ENCODE results near the gene CDHR4. TPM values are rescaled to one million over a fixed set of nuclear protein-coding genes. Genes with fewer than 3 reads are reported as not detected.
A peak's percentile ranks its signal among the peaks of the same experiment; 100 is the strongest.

The CDHR4 gene
- total and polyA plus RNA-seq, 2 of the 8 experiments (the other 6 are each of a cell fraction or from before 2014, with no cell fraction given): 0.50 to 0.60 TPM

- no peaks in the 10 kb centered on the region for H3K36me3 ChIP-seq (ENCODE audit: control insufficient read depth in 2 of 4, insufficient read depth in 4 of 4, low read length in 3 of 4)
Observed at GRCh38 chr3:49805897-49806701, 6.4 kb upstream of the CDHR4 start.

More at GRCh38 chr3:49805897-49806701, 6.4 kb upstream of the CDHR4 start:
- Histone ChIP-seq H3K9me3 (ENCODE audit: insufficient read depth in 2 of 2, low read depth in 1 of 2, low read length in 1 of 2) (no peaks in the 10 kb centered on the region), H4K8ac (ENCODE audit: extremely low read depth, insufficient read depth, low read length) (peak overlapping the region; percentile 74), H3K4ac (replicated peaks; ENCODE audit: insufficient read length, low read depth, low read length) (no peak overlapping the region), H4K5ac (ENCODE audit: insufficient read length, low read depth, low read length) (no peak overlapping the region), H4K20me1 (replicated peaks in 1 of 2; ENCODE audit: control insufficient read depth in 1 of 2, insufficient read depth in 2 of 2, low read length in 2 of 2) (no peaks in the 10 kb centered on the region), H3K27me3 (replicated peaks in 1 of 4; ENCODE audit: control insufficient read depth in 3 of 4, extremely low read depth in 1 of 4, insufficient read depth in 3 of 4, low read length in 3 of 4) (peaks cover 0 to 17% (median 15%) of the 10 kb centered on the region in 4 experiments; a peak in 6 of 7 replicates), H2BK12ac (ENCODE audit: low read depth, low read length) (peak overlapping the region; percentile 92; the same call in 1 of the 2 replicates), H3K18ac (ENCODE audit: extremely low read depth, low read length) (peak overlapping the region; percentile 67), H2BK120ac (replicated peaks; ENCODE audit: low read depth, low read length) (peak overlapping the region; percentile 61), H2BK20ac (ENCODE audit: low read length) (no peak overlapping the region), H2BK5ac (ENCODE audit: low read depth, low read length) (peak overlapping the region; percentile 9; the same call in 1 of the 2 replicates), H3K79me1 (ENCODE audit: low read depth, low read length) (no peaks in the 10 kb centered on the region), H3K4me3 (ENCODE audit: extremely low read depth in 1 of 4, insufficient read depth in 2 of 4, low read depth in 3 of 4, low read length in 4 of 4) (no peak overlapping the region), H3K23ac (ENCODE audit: insufficient read length) (no peak overlapping the region), H2AFZ (ENCODE audit: low read length) (no peak overlapping the region), H4K91ac (replicated peaks; ENCODE audit: insufficient read length, low read length) (peak overlapping the region; percentile 48), H3K27ac (ENCODE audit: low read depth, low read length) (0 out of 2 replicates have a peak overlapping the region, but pooled peaks have one; percentile 20), H3K9ac (replicated peaks in 1 of 4; ENCODE audit: extremely low read depth in 1 of 4, low read depth in 3 of 4, low read length in 3 of 4) (no peak overlapping the region), H3K4me2 (ENCODE audit: insufficient read depth in 1 of 2, low read depth in 2 of 2, low read length in 2 of 2) (peak overlapping the region in 1 of 2 experiments; percentile 41; a peak in 2 of 4 replicates), H3K56ac (replicated peaks; ENCODE audit: insufficient read length, low read depth, low read length) (no peak overlapping the region), H3K4me1 (replicated peaks in 1 of 4; ENCODE audit: control insufficient read depth in 3 of 4, insufficient read depth in 4 of 4, low read length in 3 of 4) (peaks cover 0 to 25% (median 21%) of the 10 kb centered on the region in 4 experiments; a peak in 6 of 7 replicates), H2BK15ac (ENCODE audit: low read length) (peak overlapping the region; percentile 55; the same call in 1 of the 2 replicates), H3K14ac (ENCODE audit: insufficient read length) (no peak overlapping the region), H3K23me2 (ENCODE audit: low read depth, low read length) (peaks cover 8% of the 10 kb centered on the region; the same call in 1 of the 2 replicates), H2AK5ac (ENCODE audit: low read depth, low read length) (no peak overlapping the region), H3K79me2 (ENCODE audit: control insufficient read depth in 1 of 2, insufficient read depth in 2 of 2, low read length in 2 of 2) (no peaks in the 10 kb centered on the region)
- POLR2A ChIA-PET (ENCODE audit: partially characterized antibody): interaction anchor here (0.8 to 6.2 kb wide), 6 partner anchors 11 to 87 kb away, joined by 3 to 16 read pairs (median 4); partner anchors contain the start of genes AMIGO3 and TRAIP
- TF ChIP-seq SIX5 (IDR thresholded peaks at IDR 0.05; ENCODE audit: low read depth, low read length): no peak
- no peak for TF ChIP-seq GABPA (IDR thresholded peaks at IDR 0.05; ENCODE audit: borderline replicate concordance, insufficient read depth, low read length)
- no peak for TF ChIP-seq POU5F1 (IDR thresholded peaks at IDR 0.05; ENCODE audit: low read depth, low read length)
- TF ChIP-seq RBBP5 (IDR thresholded peaks at IDR 0.05; ENCODE audit: borderline replicate concordance, low read depth, low read length): peak; percentile 25; the same call in 1 of the 2 replicates
- no peak for TF ChIP-seq ASH2L (IDR thresholded peaks at IDR 0.05; ENCODE audit: low read length)
- CTCF ChIA-PET (ENCODE audit: partially characterized antibody): interaction anchor here (0.6 to 17.0 kb wide), 8 partner anchors 9 to 103 kb away, joined by 3 to 266 read pairs (median 7); partner anchors contain the start of gene UBA7
- FAIRE-seq (no peak), DNase-seq (ENCODE audit: low read depth in 1 of 2, low spot score in 2 of 2) (no peak)
- 65% methylated on average over 7 of the region's 11 CpGs; no CpG with 5 or more reads in 1 of the 2 experiments for WGBS, 2 experiments (ENCODE audit: extremely low coverage in 1 of 2, insufficient coverage in 1 of 2, insufficient read length in 1 of 2, insufficient replicate concordance in 2 of 2, low coverage in 1 of 2, low lambda C conversion rate in 2 of 2, missing lambda C conversion rate in 1 of 2)
